Esophagus mucosa (tissue), 1 donor: Measurements from ENCODE around the gene SCTR. TPM values are rescaled to one million over a fixed set of nuclear protein-coding genes. Genes with fewer than 3 reads are reported as not detected.
A peak's percentile ranks its signal among the peaks of the same experiment; 100 is the strongest.

Source experiments
- ATAC-seq: fragments of 200-7000 bp; cut with Tn5 transposase; one replicate; pipeline ENCODE4 v1.9.1; 2020
- total RNA-seq: library from RNA; stranded (reverse); gene quantifications from one replicate; pipeline ENCODE4 v1.2.4, GENCODE V29; 2023
- donor health status: DM: yes; HTN: yes; CAD: no.

The SCTR gene
- total RNA-seq, 1 donor from 2014 or later = not detected

- ATAC-seq = no peak
Observed at GRCh38 chr2:119486886-119487285, 37.4 kb downstream of the SCTR start.

- ATAC-seq = no peak
Observed at GRCh38 chr2:119486196-119486827, 38.0 kb downstream of the SCTR start.

GRCh38 chr2:119485336-119486110 is 38.8 kb downstream of the SCTR start:
- no peak for ATAC-seq

- ATAC-seq = no peak
Observed at GRCh38 chr2:119484834-119485233, 39.4 kb downstream of the SCTR start.

GRCh38 chr2:119483896-119484718 is 40.2 kb downstream of the SCTR start:
- no peak for ATAC-seq

GRCh38 chr2:119483395-119483753 is 40.9 kb downstream of the SCTR start:
- ATAC-seq = no peak

GRCh38 chr2:119482481-119483394 is 41.5 kb downstream of the SCTR start:
- ATAC-seq = peak; percentile 5

GRCh38 chr2:119481501-119482455 is 42.5 kb downstream of the SCTR start:
- ATAC-seq = no peak

- no peak for ATAC-seq
Observed at GRCh38 chr2:119480718-119481142, 43.6 kb downstream of the SCTR start.

- no peak for ATAC-seq
Observed at GRCh38 chr2:119480184-119480583, 44.1 kb downstream of the SCTR start.

GRCh38 chr2:119478978-119479295 is 45.3 kb downstream of the SCTR start:
- no peak for ATAC-seq

- ATAC-seq = no peak
Observed at GRCh38 chr2:119478188-119478977, 45.9 kb downstream of the SCTR start.

GRCh38 chr2:119477113-119477505 is 47.2 kb downstream of the SCTR start:
- ATAC-seq = no peak

GRCh38 chr2:119476301-119477112 is 47.8 kb downstream of the SCTR start:
- peak; percentile 73 for ATAC-seq

GRCh38 chr2:119475857-119476244 is 48.4 kb downstream of the SCTR start:
- no peak for ATAC-seq

- ATAC-seq = no peak
Observed at GRCh38 chr2:119475225-119475856, 48.9 kb downstream of the SCTR start.

GRCh38 chr2:119474371-119475224 is 49.7 kb downstream of the SCTR start:
- ATAC-seq = no peak
